Activated CD8-positive, alpha-beta memory T cell treated with anti-CD3 and anti-CD28 coated beads, Interleukin-2, amount 50 U/mL, for 24 hours (primary cell): ENCODE results near the gene TGFB1I1.
A peak's percentile ranks its signal among the peaks of the same experiment; 100 is the strongest.
"Not testable (repeated sequence)": the region's sequence is repeated elsewhere in the genome, so short reads cannot be mapped to it uniquely, and the experiment has no call there.

ENCODE experiments used
- DNase-seq: peaks from one replicate; pipeline ENCODE4 v3.0.0-alpha.2; 2020; ENCODE audit errors: extremely low read depth

Gene TGFB1I1

DNA sequence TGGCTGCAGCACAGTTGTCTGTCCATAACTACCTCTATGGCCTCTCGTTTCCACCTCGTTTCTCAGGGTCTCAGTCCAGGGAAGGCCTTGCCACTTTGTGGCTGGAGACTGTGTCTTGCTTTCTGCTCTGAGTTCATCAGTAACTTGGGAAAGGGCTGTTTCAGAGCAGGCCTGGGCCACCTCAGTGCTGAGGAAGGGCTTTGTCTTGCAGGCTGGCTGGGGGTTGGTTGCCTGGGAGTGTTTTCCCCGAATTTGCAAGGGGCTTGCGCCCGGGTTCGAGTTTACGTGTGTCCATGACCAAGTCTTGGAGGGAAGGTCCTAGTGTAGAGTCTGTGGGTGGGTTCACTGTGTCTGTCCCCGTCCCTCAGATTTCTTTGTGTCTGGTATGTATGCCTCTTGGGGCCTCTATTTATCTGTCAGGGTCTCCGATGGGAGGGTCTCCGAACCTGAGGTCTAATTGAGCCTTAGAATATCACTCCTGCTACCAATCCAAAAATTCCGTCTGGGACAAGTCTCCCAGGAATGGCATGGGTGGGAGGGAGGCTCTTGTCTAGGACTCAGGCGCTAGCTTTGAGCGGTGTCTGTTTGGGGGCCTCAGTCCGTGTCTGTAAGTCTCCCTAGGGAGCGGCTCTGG lies 594 bp upstream of the TGFB1I1 start:
- DNase-seq = no peak

DNA sequence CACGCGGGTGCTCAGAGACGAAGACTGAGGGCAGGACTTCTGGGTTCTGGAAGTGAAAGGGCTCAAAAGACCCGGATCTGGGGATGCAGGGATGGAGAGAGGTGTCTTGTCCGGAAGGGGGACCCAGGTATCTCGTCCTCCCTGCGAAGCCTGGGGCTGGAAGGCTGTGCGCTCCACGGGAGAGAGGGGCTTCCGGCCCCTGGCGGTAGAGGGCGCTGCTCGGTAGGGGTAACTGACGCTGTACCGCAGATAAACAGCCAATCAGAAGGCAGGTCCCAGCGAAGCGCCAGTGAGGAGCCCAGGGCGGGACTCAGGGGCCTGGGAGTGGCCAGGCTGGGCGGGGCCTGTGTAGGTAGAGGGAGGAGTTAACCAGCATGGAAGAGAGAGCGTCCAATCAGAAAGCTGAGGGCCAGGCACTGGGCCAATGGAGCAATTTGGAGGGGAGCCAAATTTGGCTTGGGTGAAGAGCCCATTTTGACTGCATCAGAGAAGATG lies 804 bp downstream of the TGFB1I1 start:
- no peak for DNase-seq

DNA sequence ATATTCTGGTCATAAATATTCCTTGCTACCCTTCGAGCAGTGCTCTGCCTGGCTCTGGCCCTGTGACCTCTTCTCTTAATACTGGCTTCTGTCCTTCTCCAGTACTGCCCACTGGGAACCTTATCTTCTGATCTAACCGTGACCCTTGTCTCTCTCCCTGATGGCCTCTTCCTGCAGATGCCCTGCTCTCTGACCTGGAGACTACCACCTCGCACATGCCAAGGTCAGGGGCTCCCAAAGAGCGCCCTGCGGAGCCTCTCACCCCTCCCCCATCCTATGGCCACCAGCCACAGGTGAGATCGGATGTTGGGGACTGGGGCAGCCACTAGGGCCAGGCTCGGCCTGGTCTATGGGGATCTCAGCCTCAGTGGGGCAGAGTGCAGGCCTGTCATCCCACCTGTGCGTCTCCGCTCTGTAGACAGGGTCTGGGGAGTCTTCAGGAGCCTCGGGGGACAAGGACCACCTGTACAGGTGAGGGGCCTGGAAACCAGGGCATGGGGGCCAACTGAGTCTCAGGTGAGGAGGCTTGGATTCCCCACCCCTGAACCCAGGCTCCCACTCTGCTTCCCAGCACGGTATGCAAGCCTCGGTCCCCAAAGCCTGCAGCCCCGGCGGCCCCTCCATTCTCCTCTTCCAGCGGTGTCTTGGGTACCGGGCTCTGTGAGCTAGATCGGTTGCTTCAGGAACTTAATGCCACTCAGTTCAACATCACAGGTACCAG lies 1.5 kb downstream of the TGFB1I1 start:
- DNase-seq = no peak

DNA sequence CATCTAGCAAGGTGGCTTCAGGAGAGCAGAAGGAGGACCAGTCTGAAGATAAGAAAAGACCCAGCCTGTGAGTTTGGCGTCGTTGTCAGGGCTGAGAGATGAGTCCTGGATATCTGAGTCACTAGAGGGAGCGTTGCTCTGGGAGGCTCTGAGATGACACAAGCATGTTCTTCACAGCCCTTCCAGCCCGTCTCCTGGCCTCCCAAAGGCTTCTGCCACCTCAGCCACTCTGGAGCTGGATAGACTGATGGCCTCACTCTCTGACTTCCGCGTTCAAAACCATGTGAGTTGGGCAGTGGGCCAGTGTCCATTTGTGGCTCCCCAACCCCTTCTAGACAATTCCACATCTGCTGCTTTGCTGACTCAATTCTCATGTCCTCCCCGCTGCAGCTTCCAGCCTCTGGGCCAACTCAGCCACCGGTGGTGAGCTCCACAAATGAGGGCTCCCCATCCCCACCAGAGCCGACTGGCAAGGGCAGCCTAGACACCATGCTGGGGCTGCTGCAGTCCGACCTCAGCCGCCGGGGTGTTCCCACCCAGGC lies 2.3 kb downstream of the TGFB1I1 start:
- no peak for DNase-seq

DNA sequence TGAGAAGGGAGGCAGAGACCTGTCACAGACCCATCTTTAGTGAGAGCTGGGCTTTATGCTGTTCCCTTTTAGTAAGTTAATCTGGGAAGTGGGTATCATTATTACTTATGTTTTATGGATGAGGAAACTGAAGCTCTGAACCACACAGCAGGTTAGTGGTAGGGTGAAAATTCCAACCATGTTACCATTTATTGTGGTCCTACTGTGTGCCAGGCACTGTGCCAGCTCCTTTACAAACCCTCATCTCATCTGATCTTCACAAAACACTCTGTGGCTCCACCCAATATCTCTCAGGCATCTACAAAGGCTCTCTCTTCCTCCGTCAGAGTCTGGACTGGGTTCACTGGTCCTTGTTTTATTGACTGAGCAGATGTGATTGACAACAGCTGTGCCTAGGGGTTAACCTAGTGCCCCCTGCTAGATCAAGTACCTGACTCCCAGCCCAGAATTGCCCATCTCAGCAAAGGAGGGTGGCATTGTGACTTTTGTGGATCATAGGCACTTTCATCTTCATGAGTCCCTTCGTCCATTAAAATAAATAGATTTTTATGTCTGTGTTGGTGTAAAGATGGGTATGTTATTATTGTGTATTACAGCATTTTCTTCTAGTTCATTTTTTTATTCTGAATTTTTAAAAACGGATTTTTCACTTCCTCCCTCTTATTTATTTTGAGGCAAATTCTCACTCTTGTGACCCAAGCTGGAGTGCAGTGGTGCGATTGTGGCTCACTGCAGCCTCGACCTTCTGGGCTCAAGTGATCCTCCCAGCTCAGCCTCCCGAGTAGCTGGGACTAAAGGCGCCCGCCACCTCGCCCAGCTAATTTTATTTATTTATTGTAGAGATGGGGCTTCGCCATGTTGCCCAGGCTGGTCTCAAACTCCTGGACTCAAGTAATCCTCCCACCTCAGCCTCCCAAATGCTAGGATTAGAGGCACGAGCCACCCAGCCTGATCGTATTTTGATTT lies 3.1 kb downstream of the TGFB1I1 start:
- no peak for DNase-seq

DNA sequence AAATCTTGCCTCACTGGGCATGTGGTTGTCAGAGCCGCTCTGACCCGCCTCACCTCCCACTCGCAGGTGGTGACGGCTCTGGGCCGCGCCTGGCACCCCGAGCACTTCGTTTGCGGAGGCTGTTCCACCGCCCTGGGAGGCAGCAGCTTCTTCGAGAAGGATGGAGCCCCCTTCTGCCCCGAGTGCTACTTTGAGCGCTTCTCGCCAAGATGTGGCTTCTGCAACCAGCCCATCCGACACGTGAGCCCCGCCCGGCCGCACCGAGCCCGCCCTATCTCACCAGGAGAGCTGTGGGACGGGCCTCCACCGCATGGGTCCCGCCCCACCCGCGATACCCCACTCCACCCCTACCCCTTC lies 4.0 kb downstream of the TGFB1I1 start:
- no peak for DNase-seq

DNA sequence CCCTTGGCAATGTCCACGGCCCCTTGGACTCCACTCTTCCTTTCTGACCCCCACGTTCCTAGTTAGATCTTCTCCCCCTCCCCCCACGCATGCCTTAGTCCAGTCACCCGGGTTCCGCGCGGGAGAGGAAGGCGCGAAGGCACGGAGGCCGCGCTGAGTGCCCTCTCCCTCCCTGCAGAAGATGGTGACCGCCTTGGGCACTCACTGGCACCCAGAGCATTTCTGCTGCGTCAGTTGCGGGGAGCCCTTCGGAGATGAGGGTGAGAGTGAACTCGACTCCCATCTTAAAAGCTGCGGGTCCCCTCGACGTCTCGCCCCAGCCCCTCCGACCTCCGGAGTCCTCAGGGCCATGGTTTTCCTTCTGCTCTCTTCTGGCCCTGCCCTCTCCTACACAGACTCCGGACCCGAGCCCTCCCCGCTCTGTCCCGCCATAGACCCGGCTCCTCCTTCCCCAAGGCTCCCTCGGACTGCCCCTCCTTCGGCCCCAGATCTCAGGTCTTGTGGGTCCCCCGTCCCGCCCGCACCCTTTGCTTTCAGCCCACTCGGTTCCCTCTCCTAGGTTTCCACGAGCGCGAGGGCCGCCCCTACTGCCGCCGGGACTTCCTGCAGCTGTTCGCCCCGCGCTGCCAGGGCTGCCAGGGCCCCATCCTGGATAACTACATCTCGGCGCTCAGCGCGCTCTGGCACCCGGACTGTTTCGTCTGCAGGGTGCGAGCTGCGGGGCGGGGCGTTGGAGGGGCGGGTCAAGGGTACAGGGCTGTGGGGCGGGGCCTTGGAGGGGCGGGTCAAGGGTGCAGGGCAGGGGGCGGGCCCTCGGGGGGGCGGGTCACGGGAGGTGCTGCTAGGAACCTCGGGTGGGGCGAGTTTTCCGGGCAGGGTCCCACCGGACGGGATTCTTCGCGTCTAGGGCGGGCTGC lies 4.6 kb downstream of the TGFB1I1 start:
- peak; percentile 65 for DNase-seq

DNA sequence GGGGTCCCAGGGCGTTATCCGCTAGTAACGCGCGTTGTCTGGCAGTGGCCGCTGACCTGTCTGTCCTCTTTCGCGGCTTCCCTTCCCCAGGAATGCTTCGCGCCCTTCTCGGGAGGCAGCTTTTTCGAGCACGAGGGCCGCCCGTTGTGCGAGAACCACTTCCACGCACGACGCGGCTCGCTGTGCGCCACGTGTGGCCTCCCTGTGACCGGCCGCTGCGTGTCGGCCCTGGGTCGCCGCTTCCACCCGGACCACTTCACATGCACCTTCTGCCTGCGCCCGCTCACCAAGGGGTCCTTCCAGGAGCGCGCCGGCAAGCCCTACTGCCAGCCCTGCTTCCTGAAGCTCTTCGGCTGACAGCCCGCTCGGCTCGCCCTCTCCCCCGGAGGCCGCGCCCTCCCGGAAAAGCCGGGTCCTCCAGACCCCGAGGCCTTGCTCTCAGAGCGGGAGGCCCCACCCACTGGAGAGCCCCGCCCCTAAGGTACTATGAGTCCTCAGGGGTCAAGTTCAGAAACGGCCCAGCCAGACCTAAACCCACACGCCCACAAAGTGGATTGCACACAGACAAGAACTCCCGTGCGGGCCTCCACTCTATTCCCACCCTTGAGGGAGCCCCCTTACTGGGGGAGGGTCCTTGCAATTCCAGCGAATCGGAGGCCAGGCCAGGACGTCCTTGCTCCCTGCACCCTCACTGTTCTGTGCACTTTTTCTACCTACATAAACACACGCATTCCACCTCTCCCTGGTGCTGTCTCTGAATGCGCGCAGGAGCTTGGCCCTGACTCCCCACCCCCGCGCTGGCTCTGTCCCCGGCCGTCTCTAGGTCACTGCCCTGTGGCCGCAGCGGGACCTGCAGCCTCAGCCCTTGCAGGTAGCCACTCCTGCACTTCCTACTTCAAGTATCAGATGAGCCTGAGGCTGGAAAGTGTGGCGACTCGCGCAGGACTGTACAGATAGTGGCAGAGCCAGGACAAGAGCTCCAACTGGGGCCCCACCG lies 5.6 kb downstream of the TGFB1I1 start:
- no peak for DNase-seq

DNA sequence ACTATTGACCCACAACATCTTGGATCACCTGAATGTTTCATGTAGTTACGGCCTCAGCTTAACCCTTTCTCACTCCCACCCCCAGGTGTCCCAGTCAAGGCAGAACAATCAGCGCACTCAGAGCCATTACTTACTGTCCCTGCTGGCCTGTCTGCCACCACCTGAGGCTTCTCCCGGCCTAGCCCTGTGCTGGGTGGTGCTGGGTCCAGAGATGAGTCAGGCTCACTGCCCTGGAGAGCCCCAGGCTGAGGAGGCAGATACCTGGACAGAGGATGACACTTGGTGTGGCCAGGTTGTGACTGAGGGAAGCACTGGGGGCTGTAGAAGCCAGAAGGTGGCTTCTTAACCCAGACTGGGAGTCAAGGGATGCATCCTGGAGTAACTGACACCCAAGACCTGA lies 7.0 kb downstream of the TGFB1I1 start:
- DNase-seq = no peak

DNA sequence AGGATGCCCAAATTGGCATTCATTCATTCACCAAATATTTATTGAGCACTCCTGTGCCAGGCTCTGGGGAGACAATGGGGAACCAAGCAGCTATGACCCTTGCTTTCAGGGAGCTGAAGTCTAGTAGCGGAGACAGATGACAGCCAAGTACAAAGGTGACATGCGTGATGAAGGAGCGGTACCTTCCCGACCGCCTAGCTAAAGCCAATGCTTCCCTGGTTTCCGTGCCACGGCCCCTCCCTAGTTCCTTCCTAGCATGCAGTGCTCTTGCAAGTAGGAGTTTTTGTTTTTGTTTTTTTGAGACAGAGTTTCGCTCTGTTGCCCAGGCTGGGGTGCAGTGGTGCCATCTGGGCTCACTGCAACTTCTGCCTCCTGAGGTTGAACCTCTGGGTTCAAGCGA lies 7.8 kb downstream of the TGFB1I1 start:
- DNase-seq = no peak

DNA sequence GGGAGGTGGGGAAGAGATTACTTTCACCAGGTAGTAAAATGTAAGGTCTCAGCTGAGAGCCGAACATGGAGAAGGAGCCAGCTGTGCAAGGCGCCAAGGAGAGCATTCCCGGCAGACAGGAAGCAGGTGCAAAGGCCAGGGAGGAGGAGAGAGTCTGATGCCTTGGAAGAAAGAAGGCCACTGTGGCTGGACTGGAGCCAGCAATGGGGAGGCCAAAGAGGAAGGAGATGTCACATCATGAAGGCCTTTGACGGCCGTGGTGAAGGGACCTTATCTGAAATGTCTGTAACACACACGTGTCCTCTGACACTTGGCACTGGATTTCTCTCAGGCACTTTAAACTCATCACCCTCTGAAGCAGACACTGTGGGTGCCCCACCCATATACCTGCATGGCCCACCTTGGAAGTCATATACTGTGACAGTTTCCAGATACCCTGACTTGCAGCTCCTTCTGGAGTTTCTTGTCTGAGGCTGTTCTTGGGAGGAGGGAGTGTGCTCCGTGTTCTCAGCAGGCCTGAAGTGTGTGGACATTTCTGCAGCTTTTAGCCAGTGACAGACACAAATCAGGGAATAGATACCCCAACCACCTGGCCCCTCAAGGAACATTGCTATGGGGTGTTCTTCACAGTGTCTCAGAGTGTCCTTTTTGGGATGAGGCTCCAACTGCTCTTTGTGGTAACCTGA lies 9.0 kb downstream of the TGFB1I1 start:
- no peak for DNase-seq

DNA sequence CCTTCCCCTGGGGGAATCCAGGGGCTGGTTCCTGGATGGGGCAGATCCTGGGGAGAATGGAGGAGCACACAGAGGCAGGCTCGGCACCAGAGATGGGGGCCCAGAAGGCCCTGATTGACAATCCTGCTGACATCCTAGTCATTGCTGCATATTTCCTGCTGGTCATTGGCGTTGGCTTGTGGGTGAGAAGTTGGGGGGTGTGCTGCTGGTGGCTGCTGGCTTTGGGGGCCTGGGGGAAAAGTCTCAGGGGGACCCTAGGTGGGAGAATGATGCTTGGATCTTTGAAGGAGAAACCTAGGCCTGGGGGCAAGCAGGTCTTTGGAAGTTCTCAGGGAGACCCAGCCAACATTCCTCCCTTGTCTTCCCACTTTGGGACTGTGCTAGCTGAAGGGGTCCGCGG lies 11.1 kb downstream of the TGFB1I1 start, which contains the start of gene SLC5A2:
SLC5A2 (plus strand) TSS at position 43 of the 400 bp plus-strand sequence; CDS start at position 57, 14 bp downstream.
- DNase-seq = no peak

DNA sequence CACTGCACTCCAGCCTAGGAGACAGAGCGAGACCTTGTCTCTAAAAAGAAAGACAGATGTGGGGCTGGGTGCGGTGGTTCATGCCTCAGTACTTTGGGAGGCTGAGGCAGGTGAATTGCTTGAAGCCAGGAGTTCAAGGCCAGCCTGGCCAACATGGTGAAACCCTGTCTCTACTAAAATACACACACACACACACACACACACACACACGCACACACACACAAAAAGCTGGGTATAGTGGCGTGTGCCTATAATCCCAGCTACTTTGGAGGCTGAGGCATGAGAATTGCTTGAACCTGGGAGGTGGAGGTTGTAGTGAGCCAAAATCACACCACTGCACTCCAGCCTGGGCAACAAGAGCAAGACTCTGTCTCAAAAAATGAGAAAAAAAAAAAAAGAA lies 12.1 kb downstream of the TGFB1I1 start:
- DNase-seq = not testable (repeated sequence)

DNA sequence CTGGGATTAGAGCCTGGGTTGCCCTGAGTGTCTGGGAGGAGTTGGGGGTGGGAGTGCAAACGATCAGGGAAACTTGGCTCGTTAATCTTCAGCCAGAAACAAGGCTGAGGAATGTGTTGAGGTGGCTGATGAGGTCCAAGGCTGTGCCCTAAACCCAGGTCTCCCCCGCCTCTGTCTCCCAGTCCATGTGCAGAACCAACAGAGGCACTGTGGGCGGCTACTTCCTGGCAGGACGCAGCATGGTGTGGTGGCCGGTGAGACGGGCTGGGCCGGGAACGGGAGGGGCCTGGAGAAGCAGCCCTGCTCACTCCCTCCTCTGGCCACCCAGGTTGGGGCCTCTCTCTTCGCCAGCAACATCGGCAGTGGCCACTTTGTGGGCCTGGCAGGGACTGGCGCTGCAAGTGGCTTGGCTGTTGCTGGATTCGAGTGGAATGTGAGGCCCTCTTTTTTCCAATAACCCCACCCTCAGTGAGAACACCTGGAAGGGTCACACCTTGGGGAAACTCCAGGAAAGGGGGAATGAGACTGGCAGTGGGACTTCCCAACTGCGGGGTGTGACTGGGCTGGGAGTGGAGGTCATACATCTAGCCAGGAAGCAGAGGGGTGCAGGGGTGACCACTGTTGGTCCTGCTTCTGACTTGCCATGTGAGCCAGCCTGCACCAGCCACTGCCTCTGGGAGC lies 12.7 kb downstream of the TGFB1I1 start:
- DNase-seq = no peak

DNA sequence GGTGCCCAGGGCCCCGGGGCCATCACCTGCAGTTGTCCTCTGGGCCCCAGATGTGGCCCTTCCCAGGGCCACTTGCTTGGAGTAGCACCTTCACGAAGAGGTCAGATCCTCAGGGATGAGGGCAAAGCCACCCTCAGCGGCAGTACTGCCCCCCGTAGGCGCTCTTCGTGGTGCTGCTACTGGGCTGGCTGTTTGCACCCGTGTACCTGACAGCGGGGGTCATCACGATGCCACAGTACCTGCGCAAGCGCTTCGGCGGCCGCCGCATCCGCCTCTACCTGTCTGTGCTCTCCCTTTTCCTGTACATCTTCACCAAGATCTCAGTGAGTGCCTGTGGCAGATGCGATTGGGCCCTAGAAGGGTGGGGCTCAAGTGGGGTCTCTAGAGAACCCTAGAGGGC lies 13.6 kb downstream of the TGFB1I1 start:
- DNase-seq = no peak

DNA sequence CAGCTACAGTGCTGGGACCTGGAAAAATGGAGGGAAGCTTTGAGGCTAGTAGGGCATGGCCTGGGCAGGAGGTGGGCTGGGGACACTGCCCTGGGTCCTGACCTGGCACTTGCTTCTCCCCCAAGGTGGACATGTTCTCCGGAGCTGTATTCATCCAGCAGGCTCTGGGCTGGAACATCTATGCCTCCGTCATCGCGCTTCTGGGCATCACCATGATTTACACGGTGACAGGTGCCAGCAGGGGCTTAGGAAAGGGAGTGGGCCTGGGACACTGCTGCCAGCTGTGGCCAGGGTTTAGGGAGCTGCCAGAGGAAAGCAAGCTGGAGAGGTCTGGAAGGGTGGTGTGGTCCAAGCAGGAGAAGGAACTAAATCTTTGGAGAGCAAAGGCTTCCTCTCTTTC lies 14.1 kb downstream of the TGFB1I1 start:
- no peak for DNase-seq

DNA sequence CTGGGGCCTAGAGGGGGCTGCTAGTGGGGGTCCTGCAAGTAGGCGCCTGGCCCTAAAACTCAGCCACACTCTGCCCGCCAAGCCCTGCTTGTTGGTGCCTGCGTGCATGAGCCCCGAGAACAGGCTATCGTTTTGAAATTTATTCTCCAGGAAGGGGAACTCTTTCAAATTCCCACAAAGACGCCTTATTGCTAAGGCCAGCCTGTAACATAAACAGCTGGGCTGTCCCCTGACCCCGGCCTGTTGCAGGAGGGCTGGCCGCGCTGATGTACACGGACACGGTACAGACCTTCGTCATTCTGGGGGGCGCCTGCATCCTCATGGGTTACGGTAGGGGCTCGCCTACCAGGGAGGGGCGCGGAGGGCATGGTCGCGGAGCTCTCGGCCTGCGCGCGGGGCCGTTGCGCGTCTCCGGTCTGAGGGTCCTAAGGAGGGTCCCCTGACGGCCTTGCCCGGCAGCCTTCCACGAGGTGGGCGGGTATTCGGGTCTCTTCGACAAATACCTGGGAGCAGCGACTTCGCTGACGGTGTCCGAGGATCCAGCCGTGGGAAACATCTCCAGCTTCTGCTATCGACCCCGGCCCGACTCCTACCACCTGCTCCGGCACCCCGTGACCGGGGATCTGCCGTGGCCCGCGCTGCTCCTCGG lies 15.2 kb downstream of the TGFB1I1 start:
- no peak for DNase-seq
